HepG2 (cell line): ENCODE measurements around the gene APBB3. TPM values are rescaled to one million over a fixed set of nuclear protein-coding genes. Genes with fewer than 3 reads are reported as not detected.

Experiments
- ARID3A ChIP-seq: IDR thresholded peaks from 2 replicates; pipeline ENCODE4 v1.6.1; 2012; ENCODE audit warnings: low read depth, low read length, improper control_type of control experiment
- ATRX ChIP-seq: sonication (generic); formaldehyde crosslinking; IDR thresholded peaks from 2 replicates; pipeline ENCODE4 v1.4.0; 2020; ENCODE audit warnings: missing genetic modification reagents, borderline replicate concordance
- ELF1 ChIP-seq: sonication (generic); formaldehyde crosslinking; IDR thresholded peaks from 2 replicates; pipeline ENCODE4 v1.4.0; 2020; ENCODE audit warnings: missing genetic modification reagents
- FLYWCH1 ChIP-seq: sonication (generic); formaldehyde crosslinking; IDR thresholded peaks from 2 replicates; pipeline ENCODE4 v1.8.1; 2023; ENCODE audit warnings: mild to moderate bottlenecking, missing genetic modification reagents
- FOXA1 ChIP-seq, 2 experiments: fragments of 450-650 bp in 1 of 2; sonication (generic) in 1 of 2; formaldehyde crosslinking in 1 of 2; IDR thresholded peaks; 2 replicates each; pipeline versions ENCODE4 v1.4.0 to v1.6.1; 2016 to 2020; ENCODE audit warnings: missing genetic modification reagents in 1 of 2
- GPN1 ChIP-seq: sonication (generic); formaldehyde crosslinking; IDR thresholded peaks from 2 replicates; pipeline ENCODE4 v1.5.1; 2020; ENCODE audit warnings: missing genetic modification reagents, borderline replicate concordance
- GTF2F1 ChIP-seq: fragments of 150-350 bp; IDR thresholded peaks from 2 replicates; pipeline ENCODE4 v1.6.1; 2014; ENCODE audit warnings: low read length
- GTF3A ChIP-seq: sonication (generic); formaldehyde crosslinking; conservative IDR thresholded peaks from 2 replicates; pipeline ENCODE4 v1.4.0; 2020; ENCODE audit warnings: mild to moderate bottlenecking, missing genetic modification reagents
- KDM2A ChIP-seq: sonication (generic); formaldehyde crosslinking; IDR thresholded peaks from 2 replicates; pipeline ENCODE4 v1.4.0; 2020; ENCODE audit warnings: low read depth, missing genetic modification reagents, borderline replicate concordance
- ONECUT2 ChIP-seq: sonication (generic); formaldehyde crosslinking; IDR thresholded peaks from 2 replicates; pipeline ENCODE4 v1.4.0; 2020; ENCODE audit warnings: missing genetic modification reagents
- RFXANK ChIP-seq: IDR thresholded peaks from 2 replicates; pipeline ENCODE4 v1.6.1; 2016
- SAP130 ChIP-seq: IDR thresholded peaks from 2 replicates; pipeline ENCODE4 v1.6.1; 2016; ENCODE audit warnings: low read depth
- SRSF4 ChIP-seq: fragments of 200-400 bp; formaldehyde crosslinking; IDR thresholded peaks from one replicate; pipeline ENCODE4 v1.6.1; 2018; ENCODE audit warnings: mild to moderate bottlenecking, low read depth, low read length, moderate library complexity; ENCODE audit not compliant: poor library complexity, severe bottlenecking
- TERF1 ChIP-seq: sonication (generic); formaldehyde crosslinking; IDR thresholded peaks from 2 replicates; pipeline ENCODE4 v1.8.0; 2022; ENCODE audit warnings: mild to moderate bottlenecking, missing genetic modification reagents, moderate library complexity
- THAP11 ChIP-seq: IDR thresholded peaks from 2 replicates; pipeline ENCODE4 v1.6.1; 2016; ENCODE audit warnings: missing biosample characterization, missing genetic modification reagents
- XBP1 ChIP-seq: sonication (generic); formaldehyde crosslinking; IDR thresholded peaks from 2 replicates; pipeline ENCODE4 v1.5.0; 2020; ENCODE audit warnings: missing genetic modification reagents
- ZFP41 ChIP-seq: sonication (generic); formaldehyde crosslinking; IDR thresholded peaks from 2 replicates; pipeline ENCODE4 v1.4.0; 2020; ENCODE audit warnings: mild to moderate bottlenecking, missing genetic modification reagents, borderline replicate concordance
- ZHX1 ChIP-seq: sonication (generic); formaldehyde crosslinking; IDR thresholded peaks from 2 replicates; pipeline ENCODE4 v1.8.1; 2022; ENCODE audit warnings: low read depth, mild to moderate bottlenecking, missing genetic modification reagents
- ZNF225 ChIP-seq: sonication (generic); formaldehyde crosslinking; IDR thresholded peaks from 2 replicates; pipeline ENCODE4 v1.4.0; 2020; ENCODE audit warnings: mild to moderate bottlenecking, missing genetic modification reagents
- ZNF280D ChIP-seq: sonication (generic); formaldehyde crosslinking; IDR thresholded peaks from 2 replicates; pipeline ENCODE4 v1.5.1; 2020; ENCODE audit warnings: mild to moderate bottlenecking, missing genetic modification reagents
- ZNF446 ChIP-seq: sonication (generic); formaldehyde crosslinking; IDR thresholded peaks from 2 replicates; pipeline ENCODE4 v1.5.0; 2020; ENCODE audit warnings: mild to moderate bottlenecking, missing genetic modification reagents
- ZNF598 ChIP-seq: sonication (generic); formaldehyde crosslinking; IDR thresholded peaks from 2 replicates; pipeline ENCODE4 v1.5.1; 2020; ENCODE audit warnings: mild to moderate bottlenecking, missing genetic modification reagents, borderline replicate concordance
- ZNF605 ChIP-seq: sonication (generic); formaldehyde crosslinking; IDR thresholded peaks from 2 replicates; pipeline ENCODE4 v1.8.0; 2022; ENCODE audit warnings: mild to moderate bottlenecking, missing genetic modification reagents
- ZNF724P ChIP-seq: sonication (generic); formaldehyde crosslinking; IDR thresholded peaks from 2 replicates; pipeline ENCODE4 v1.8.0; 2022; ENCODE audit warnings: missing genetic modification reagents, borderline replicate concordance
- polyA plus RNA-seq, 8 experiments: library from polyadenylated mRNA; depleted of rRNA in 3 of 8; stranded (reverse) in 7 of 8; unstranded in 1 of 8; fragments of >200 nt; fragmentation: Illumina TruSeq in 4 of 8; extraction: Trizol in 4 of 8; gene quantifications; 2 replicates each; pipeline versions ENCODE4 v1.2.1 to v1.2.3, GENCODE V29; 2011 to 2016; ENCODE audit warnings: low read depth in 4 of 8, missing spikeins in 1 of 8, mixed read lengths in 1 of 8; ENCODE audit not compliant: insufficient read depth in 1 of 8
- total RNA-seq, 5 experiments: library from RNA; depleted of rRNA; stranded (reverse); fragments of >200 nt; fragmentation: Illumina TruSeq; extraction: Trizol; gene quantifications; 2 replicates each; pipeline ENCODE4 v1.2.3, GENCODE V29; 2016; ENCODE audit warnings: low read depth in 1 of 5

APBB3 gene
- total and polyA plus RNA-seq, 2 of the 13 experiments (the other 11 are each of a cell fraction or from before 2014, with no cell fraction given), result 0.38 to 0.78 TPM

GRCh38 chr5:140575309-140575708 is 10.9 kb upstream of the APBB3 start (continued):
- TF ChIP-seq ZHX1, result no peak
- no peak for TF ChIP-seq ZNF605 (CRISPR knock-in tag)
- TF ChIP-seq ZFP41, result no peak
- no peak for TF ChIP-seq XBP1 (CRISPR knock-in tag)
- TF ChIP-seq KDM2A (CRISPR knock-in tag), result peak; percentile 53; the same call in 1 of the 2 replicates
- TF ChIP-seq ZNF724P (CRISPR knock-in tag), result no peak
- TF ChIP-seq ZNF446 (CRISPR knock-in tag), result no peak
- no peak for TF ChIP-seq FOXA1 (IDR thresholded peaks at IDR 0.05)
- no peak for TF ChIP-seq FOXA1 (CRISPR knock-in tag; IDR thresholded peaks at IDR 0.05)
- TF ChIP-seq GTF3A (CRISPR knock-in tag), result no peak
- TF ChIP-seq TERF1, result no peak
- TF ChIP-seq ZNF598 (CRISPR knock-in tag), result peak; percentile 78; the same call in 1 of the 2 replicates
- no peak for TF ChIP-seq ELF1 (CRISPR knock-in tag)
- TF ChIP-seq GTF2F1, result no peak
- no peak for TF ChIP-seq ONECUT2 (CRISPR knock-in tag)
- TF ChIP-seq RFXANK (CRISPR knock-in tag), result no peak
- no peak for TF ChIP-seq ARID3A
- peak; percentile 55 for TF ChIP-seq THAP11 (CRISPR knock-in tag)
- no peak for TF ChIP-seq ATRX (CRISPR knock-in tag)
- TF ChIP-seq SAP130 (CRISPR knock-in tag), result peak; percentile 68
- TF ChIP-seq FLYWCH1 (CRISPR knock-in tag), result no peak
- TF ChIP-seq GPN1 (CRISPR knock-in tag), result no peak
- no peak for TF ChIP-seq ZNF280D (CRISPR knock-in tag)
- no peak for TF ChIP-seq SRSF4
- no peak for TF ChIP-seq ZNF225 (CRISPR knock-in tag)
